AG04450 (cell line): ENCODE measurements around the gene HTT-AS. TPM values are rescaled to one million over a fixed set of nuclear protein-coding genes. Genes with fewer than 3 reads are reported as not detected.

Source experiments
- CTCF ChIA-PET: fragments of 300-600, 350-600 bp; formaldehyde crosslinking; extraction: SDS; loops from one replicate; lab custom pipeline; 2022; ENCODE audit warnings: antibody characterized with exemption, inconsistent platforms; lab: Charles Lee
- POLR2A ChIA-PET: fragments of 350-600 bp; formaldehyde crosslinking; extraction: SDS; loops from one replicate; lab custom pipeline; 2021; ENCODE audit warnings: antibody characterized with exemption, inconsistent platforms; lab: Yijun Ruan, JAX
- DNase-seq: peaks from one replicate; pipeline ENCODE4 v3.0.0-alpha.2; 2011; ENCODE audit warnings: low read depth, low spot score
- H3K27ac ChIP-seq: one replicate; pipeline ENCODE4 v1.5.1; 2012; ENCODE audit warnings: low read depth, low read length, control low read depth
- H3K27me3 ChIP-seq: one replicate; pipeline ENCODE4 v1.6.0; 2012; ENCODE audit warnings: low read length; ENCODE audit not compliant: control insufficient read depth, insufficient read depth
- H3K4me3 ChIP-seq: 2 replicates; pipeline ENCODE4 v1.5.1; 2011; ENCODE audit warnings: mild to moderate bottlenecking, low read depth, low read length, control low read depth
- H3K9me3 ChIP-seq: 2 replicates; pipeline ENCODE4 v1.5.1; 2012; ENCODE audit warnings: low read length; ENCODE audit not compliant: control insufficient read depth, insufficient read depth
- polyA plus RNA-seq: library from polyadenylated mRNA; depleted of rRNA; stranded (reverse); fragments of >200 nt; gene quantifications from 2 replicates; pipeline ENCODE4 v1.2.3, GENCODE V29; 2011
- TF ChIP-seq, protein P1 (sequence below): IDR thresholded peaks from 2 replicates; pipeline ENCODE4 v1.5.1; 2011; ENCODE audit warnings: low read depth, low read length, control low read depth, inconsistent platforms

Gene HTT-AS
- polyA plus RNA-seq, 1 experiment = not detected

DNA sequence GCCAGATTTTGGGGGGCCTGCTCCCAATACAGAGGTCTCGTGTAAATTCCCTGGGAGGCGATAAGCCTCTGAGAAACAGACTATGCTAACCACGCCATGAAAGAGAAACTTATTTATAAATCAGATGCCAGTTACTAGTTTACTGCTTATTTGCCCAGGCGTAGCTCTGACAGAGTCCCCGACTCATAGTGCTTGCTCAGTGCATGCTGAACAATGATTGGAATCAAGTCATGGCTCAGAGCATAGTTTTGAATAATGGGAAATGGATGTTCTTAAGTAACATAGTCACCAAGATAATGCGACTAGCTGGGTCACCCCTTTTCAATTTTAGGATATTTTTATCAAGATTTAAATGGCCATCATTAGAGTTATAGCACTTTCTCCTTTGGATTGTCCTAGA is 40.0 kb upstream of the HTT-AS start:
- no peak overlapping the region for H3K27ac ChIP-seq
- H3K4me3 ChIP-seq = no peak overlapping the region
- no peaks in the 10 kb centered on the region for H3K27me3 ChIP-seq
- ChIA-PET POLR2A (no interaction called here), CTCF (interaction anchor here (1.3 to 3.1 kb wide), 2 partner anchors 7 to 21 kb away, joined by 4 to 17 read pairs; no protein-coding TSS in a partner anchor)
- TF ChIP-seq, protein P1, sequence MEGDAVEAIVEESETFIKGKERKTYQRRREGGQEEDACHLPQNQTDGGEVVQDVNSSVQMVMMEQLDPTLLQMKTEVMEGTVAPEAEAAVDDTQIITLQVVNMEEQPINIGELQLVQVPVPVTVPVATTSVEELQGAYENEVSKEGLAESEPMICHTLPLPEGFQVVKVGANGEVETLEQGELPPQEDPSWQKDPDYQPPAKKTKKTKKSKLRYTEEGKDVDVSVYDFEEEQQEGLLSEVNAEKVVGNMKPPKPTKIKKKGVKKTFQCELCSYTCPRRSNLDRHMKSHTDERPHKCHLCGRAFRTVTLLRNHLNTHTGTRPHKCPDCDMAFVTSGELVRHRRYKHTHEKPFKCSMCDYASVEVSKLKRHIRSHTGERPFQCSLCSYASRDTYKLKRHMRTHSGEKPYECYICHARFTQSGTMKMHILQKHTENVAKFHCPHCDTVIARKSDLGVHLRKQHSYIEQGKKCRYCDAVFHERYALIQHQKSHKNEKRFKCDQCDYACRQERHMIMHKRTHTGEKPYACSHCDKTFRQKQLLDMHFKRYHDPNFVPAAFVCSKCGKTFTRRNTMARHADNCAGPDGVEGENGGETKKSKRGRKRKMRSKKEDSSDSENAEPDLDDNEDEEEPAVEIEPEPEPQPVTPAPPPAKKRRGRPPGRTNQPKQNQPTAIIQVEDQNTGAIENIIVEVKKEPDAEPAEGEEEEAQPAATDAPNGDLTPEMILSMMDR = no peak
- DNase-seq = no peak
- no peaks in the 10 kb centered on the region for H3K9me3 ChIP-seq

DNA sequence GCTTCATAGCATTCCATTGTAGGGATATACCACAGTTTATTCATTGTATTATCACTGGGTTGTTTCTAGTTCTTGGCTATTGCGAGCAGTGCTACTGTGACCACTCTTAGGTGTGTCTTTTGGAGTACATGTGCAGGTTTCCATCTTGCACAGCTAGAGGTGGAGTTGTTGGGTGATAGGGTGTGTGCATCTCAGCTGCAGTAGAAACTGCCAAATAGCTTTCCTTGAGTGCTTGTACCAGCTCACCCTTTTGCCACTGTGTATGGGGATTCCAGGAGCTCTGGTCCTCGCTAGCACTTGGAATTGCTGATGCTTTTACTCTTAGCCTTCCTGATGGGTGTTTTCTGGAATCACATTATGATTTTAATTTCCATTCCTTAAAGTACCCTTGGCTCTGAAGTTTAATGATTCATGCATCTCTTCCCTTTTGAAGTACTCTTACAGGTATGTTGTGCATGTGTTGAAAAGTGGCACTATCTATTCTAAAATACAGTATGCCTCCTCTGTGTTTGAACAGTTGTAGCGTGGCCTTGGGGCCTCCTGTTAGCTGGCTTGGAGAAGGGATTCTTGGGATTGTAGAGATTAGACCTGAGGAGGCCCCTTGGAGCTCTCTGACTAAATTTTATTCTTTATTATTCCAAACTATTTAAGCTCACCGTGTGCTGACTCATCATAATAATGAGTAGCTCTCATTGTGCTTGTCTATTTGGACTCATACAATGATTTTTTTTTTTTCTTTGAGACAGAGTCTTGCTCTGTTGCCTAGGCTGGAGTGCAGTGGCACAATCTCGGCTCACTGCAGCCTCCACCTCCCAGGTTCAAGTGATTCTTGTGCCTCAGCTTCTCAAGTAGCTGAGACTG is 38.5 kb upstream of the HTT-AS start:
- no peaks in the 10 kb centered on the region for H3K27me3 ChIP-seq
- TF ChIP-seq, protein P1 = no peak
- H3K9me3 ChIP-seq = no peaks in the 10 kb centered on the region
- DNase-seq = no peak
- POLR2A ChIA-PET = interaction anchor here (0.6 kb wide), 1 partner anchor 23 kb away, joined by 3 read pairs; no protein-coding TSS in a partner anchor
- H3K4me3 ChIP-seq = no peak overlapping the region
- no peak overlapping the region for H3K27ac ChIP-seq
- CTCF ChIA-PET = interaction anchor here (1.2 kb wide), 1 partner anchor 10 kb away, joined by 4 read pairs; no protein-coding TSS in a partner anchor

DNA sequence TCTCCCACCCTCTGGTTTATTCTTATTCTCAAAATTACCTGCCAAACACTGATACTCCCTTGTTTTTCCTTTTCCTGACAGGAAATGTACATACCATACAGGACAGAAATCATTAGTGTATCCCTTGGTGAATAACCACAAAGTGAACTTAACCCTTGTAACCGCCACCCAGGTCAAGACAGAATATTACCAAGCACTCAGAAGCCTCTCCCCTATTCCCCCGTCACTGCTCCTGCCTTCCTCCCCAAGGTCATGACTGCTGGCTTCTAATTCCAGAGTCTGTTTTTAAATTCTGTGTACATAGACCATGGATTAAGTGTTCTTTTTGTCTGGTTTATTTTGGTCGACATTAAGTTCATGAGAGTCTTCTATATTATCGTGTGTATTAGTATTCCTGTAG is 37.9 kb upstream of the HTT-AS start:
- CTCF ChIA-PET = interaction anchor here (1.2 kb wide), 1 partner anchor 11 kb away, joined by 4 read pairs; no protein-coding TSS in a partner anchor
- Histone ChIP-seq H3K27ac (no peak overlapping the region), H3K4me3 (no peak overlapping the region), H3K27me3 (no peaks in the 10 kb centered on the region), H3K9me3 (no peaks in the 10 kb centered on the region)
- no peak for DNase-seq
- POLR2A ChIA-PET = interaction anchor here (0.6 kb wide), 1 partner anchor 24 kb away, joined by 3 read pairs; no protein-coding TSS in a partner anchor
- TF ChIP-seq, protein P1 = no peak

- POLR2A ChIA-PET = no interaction called here
- no peak overlapping the region for H3K27ac ChIP-seq
- no peak for DNase-seq
Measured at GRCh38 chr4:3111461-3111860, 37.1 kb upstream of the HTT-AS start.

More at GRCh38 chr4:3111461-3111860, 37.1 kb upstream of the HTT-AS start:
- H3K27me3 ChIP-seq = no peaks in the 10 kb centered on the region
- CTCF ChIA-PET = interaction anchor here (1.2 to 7.7 kb wide), 3 partner anchors 12 to 369 kb away, joined by 4 to 113 read pairs (median 7); no protein-coding TSS in a partner anchor
- no peak overlapping the region for H3K4me3 ChIP-seq
- no peaks in the 10 kb centered on the region for H3K9me3 ChIP-seq
- TF ChIP-seq, protein P1 = no peak
